NT2/D1 (cell line): ENCODE results near the gene CPT2.

Source experiments
- DNase-seq: peaks from one replicate; pipeline ENCODE4 v3.0.0-alpha.2; 2011; ENCODE audit warnings: low read depth, low spot score
- H3K27me3 ChIP-seq: 2 replicates; pipeline ENCODE4 v1.6.0; 2011; ENCODE audit warnings: mild to moderate bottlenecking; ENCODE audit not compliant: insufficient read length, insufficient read depth
- H3K36me3 ChIP-seq: 2 replicates; pipeline ENCODE4 v1.6.1; 2011; ENCODE audit warnings: mild to moderate bottlenecking, low read length, mixed read lengths; ENCODE audit not compliant: insufficient read depth, insufficient read length
- H3K4me1 ChIP-seq: 2 replicates; pipeline ENCODE4 v1.5.1; 2011; ENCODE audit not compliant: insufficient read depth, insufficient read length
- H3K4me3 ChIP-seq: 2 replicates; pipeline ENCODE4 v1.5.1; 2011; ENCODE audit warnings: low read depth; ENCODE audit not compliant: insufficient read length
- H3K9ac ChIP-seq: 2 replicates; pipeline ENCODE4 v1.6.0; 2011; ENCODE audit warnings: low read depth; ENCODE audit not compliant: insufficient read length
- H3K9me3 ChIP-seq: 2 replicates; pipeline ENCODE4 v1.5.1; 2011; ENCODE audit warnings: mild to moderate bottlenecking, low read length; ENCODE audit not compliant: insufficient read depth
- SUZ12 ChIP-seq: IDR thresholded peaks from 2 replicates; pipeline ENCODE4 v1.6.1; 2011; ENCODE audit not compliant: insufficient read length, insufficient read depth; ENCODE audit errors: extremely low read depth
- YY1 ChIP-seq: IDR thresholded peaks from 2 replicates; pipeline ENCODE4 v1.6.1; 2011; ENCODE audit not compliant: insufficient read length, insufficient read depth
- ZNF274 ChIP-seq: IDR thresholded peaks from 2 replicates; pipeline ENCODE4 v1.6.1; 2011; ENCODE audit warnings: mild to moderate bottlenecking, low read depth, low read length

CPT2 gene

DNA sequence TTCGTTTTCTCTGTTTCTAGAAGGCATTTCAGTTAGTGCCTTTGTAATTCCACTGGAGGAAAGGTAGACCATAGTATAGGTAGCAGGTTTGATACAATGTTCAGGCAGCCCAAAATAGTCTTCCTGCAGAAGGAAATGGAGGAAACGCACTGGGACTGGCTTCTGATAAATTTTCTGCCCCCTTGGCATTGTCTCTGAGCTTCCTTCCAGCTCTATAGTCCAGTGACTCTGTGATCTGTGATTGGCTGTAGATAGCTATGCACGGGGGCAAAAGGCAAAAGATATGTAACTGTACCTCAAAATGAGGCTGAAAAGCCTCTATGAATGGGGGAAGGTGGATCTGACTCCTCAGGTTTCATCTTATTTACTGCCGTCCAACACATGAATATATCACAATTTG is 47.5 kb downstream of the CPT2 start:
- no peaks in the 10 kb centered on the region for H3K9me3 ChIP-seq
- no peak overlapping the region for H3K9ac ChIP-seq
- H3K4me1 ChIP-seq = no peaks in the 10 kb centered on the region
- DNase-seq = no peak
- no peak for TF ChIP-seq ZNF274
- TF ChIP-seq SUZ12 = no peak
- no peak for TF ChIP-seq YY1
- peaks cover 3% of the 10 kb centered on the region for H3K27me3 ChIP-seq
- peaks cover 52% of the 10 kb centered on the region for H3K36me3 ChIP-seq
- no peak overlapping the region for H3K4me3 ChIP-seq

DNA sequence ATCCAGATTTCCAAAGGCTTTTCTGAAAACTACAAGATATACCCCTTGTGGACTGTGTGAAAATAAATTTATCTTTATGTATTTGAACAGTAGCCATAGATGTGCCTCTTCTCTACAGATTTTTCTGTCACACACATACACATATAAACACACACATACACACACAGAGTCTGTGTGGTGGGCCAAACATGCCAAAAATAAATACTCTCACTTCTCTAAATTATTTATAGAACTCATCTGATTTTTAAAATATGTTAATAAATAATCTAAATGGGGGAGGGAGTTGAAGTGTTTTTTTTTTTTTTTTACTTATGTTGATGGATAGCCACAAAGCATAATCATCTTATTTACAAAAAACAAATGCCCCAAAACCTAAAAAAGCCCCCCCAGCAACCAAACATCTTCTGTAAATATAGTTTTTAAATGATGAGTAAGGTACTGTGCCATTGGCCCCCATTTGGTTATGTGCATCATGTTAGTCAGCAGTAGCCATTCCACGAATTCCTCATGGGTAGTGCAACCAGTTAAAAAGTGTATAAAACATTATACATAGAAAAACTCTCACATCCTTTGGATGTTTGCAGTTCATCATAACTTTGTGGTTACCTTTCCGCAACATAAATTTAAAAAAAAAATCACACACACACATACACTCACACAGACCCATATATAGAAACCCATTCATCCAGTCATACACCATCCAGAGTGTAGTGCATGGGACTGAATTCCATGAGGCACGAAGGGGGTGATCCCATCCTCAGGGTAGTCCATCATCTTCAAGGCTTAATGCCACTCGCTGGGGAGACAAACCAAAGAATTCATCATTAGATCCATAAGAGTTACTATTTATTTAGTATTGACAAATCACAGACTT is 49.9 kb downstream of the CPT2 start:
- TF ChIP-seq ZNF274 = no peak
- no peak for TF ChIP-seq SUZ12
- TF ChIP-seq YY1 = no peak

DNA sequence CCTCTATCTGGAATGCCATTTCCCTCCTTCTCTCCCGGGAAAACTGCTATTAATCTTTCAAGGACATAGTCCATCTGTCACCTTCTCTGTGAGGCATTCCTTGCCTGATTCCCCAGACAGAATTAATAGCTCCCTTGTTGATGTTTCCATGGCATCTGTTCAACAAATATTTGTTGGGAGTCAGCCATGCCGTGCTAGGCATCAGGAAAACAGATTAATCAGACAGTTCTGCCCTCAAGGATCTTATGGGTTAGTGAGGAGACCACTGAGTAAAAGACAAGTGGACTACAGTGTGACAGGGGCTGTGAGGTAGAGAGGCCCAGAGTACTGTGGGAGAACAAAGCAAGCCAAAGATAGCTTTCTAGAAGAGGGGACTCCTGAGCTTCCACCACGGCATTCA is 53.1 kb downstream of the CPT2 start:
- TF ChIP-seq YY1 (no peak), SUZ12 (no peak), ZNF274 (no peak)
- DNase-seq = no peak
- peaks cover 98% of the 10 kb centered on the region for H3K36me3 ChIP-seq

More for the DNA sequence above, 49.9 kb downstream of the CPT2 start:
- Histone ChIP-seq H3K4me1 (no peaks in the 10 kb centered on the region), H3K27me3 (no peaks in the 10 kb centered on the region), H3K36me3 (peaks cover 75% of the 10 kb centered on the region), H3K4me3 (no peak overlapping the region), H3K9ac (no peak overlapping the region), H3K9me3 (no peaks in the 10 kb centered on the region)
- DNase-seq = no peak

DNA sequence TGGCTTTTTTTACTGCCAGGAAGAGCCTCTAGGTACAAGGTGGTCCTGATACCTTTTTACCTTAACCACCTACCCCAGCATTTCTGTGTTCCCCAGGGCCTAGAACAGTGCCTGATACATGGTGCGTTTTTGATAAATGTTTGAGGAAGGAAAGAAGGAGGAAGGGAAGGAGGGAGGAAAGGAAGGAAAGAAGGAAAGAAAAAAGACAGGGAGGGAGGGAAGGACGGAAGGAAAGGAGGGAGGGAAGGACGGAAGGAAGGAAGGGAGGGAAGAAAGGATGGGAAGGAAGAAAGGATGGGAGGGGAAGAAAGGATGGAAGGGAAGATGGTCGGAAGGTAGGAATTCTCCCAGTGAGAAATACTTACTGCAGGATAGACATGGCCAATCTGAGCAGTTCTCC is 53.7 kb downstream of the CPT2 start:
- no peak for DNase-seq
- Histone ChIP-seq H3K27me3 (no peaks in the 10 kb centered on the region), H3K36me3 (peaks cover 98% of the 10 kb centered on the region), H3K4me3 (no peak overlapping the region), H3K9me3 (no peaks in the 10 kb centered on the region), H3K4me1 (no peaks in the 10 kb centered on the region), H3K9ac (no peak overlapping the region)
- TF ChIP-seq SUZ12 = no peak
- TF ChIP-seq ZNF274 = no peak
- no peak for TF ChIP-seq YY1

More for the DNA sequence above, 53.1 kb downstream of the CPT2 start:
- Histone ChIP-seq H3K4me3 (no peak overlapping the region), H3K9me3 (no peaks in the 10 kb centered on the region), H3K9ac (no peak overlapping the region), H3K4me1 (no peaks in the 10 kb centered on the region), H3K27me3 (no peaks in the 10 kb centered on the region)

DNA sequence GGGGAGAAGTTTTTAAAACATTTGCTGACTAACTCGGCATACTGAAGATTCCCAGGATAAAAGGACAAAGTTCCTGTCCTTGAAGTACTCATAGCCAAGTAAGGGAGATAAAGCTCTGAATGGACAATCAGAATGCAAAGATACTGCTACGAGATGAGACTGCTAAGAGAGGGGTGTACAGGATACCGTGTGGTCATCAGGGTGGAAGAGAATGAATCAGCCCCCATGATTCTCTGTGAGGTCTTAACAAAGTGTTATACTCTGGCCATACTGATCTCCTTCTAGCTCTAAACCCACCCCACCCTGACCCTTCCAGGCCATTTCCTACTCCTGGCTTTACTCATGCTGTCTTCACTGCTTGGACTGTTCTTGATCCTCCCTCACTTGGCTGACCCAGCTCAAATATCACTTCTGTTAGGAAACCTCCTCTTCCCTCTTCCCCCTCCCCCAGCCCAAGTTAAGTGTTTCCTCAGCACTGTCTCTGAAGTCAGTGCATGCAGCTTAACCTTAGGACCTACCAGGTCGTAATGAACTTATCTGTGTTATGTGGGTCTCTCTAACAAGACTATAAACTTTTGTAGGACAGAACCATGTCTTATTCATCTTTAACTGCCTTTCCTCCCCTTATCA is 57.5 kb downstream of the CPT2 start:
- TF ChIP-seq SUZ12 (no peak), YY1 (no peak), ZNF274 (no peak)
- peaks cover 97% of the 10 kb centered on the region for H3K36me3 ChIP-seq
- H3K4me3 ChIP-seq = no peak overlapping the region
- no peaks in the 10 kb centered on the region for H3K9me3 ChIP-seq
- H3K27me3 ChIP-seq = no peaks in the 10 kb centered on the region
- no peak for DNase-seq
- H3K4me1 ChIP-seq = no peaks in the 10 kb centered on the region
- H3K9ac ChIP-seq = no peak overlapping the region

DNA sequence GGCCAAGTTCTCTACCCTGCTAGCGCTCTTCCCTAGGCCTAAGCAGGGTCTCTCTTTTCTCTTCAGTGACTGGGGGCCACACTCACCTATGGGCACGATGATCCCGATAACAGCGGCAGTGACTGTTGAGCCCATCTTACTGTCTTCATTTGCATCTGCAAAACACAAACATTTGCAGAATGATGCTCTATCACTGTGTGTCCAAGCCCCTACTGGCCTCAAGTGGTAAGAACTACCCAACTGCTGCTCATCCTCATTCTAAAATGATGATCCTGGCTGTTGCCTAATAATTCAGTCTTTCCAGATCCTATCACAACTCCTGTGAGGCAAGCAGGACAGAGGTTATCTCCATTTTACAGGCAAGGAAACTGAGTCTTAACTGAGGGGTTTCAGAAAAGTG is 58.4 kb downstream of the CPT2 start:
- Histone ChIP-seq H3K9ac (no peak overlapping the region), H3K27me3 (no peaks in the 10 kb centered on the region), H3K36me3 (peaks cover 97% of the 10 kb centered on the region), H3K4me3 (no peak overlapping the region), H3K9me3 (no peaks in the 10 kb centered on the region), H3K4me1 (no peaks in the 10 kb centered on the region)
- TF ChIP-seq SUZ12 (no peak), ZNF274 (no peak), YY1 (no peak)
- DNase-seq = no peak

DNA sequence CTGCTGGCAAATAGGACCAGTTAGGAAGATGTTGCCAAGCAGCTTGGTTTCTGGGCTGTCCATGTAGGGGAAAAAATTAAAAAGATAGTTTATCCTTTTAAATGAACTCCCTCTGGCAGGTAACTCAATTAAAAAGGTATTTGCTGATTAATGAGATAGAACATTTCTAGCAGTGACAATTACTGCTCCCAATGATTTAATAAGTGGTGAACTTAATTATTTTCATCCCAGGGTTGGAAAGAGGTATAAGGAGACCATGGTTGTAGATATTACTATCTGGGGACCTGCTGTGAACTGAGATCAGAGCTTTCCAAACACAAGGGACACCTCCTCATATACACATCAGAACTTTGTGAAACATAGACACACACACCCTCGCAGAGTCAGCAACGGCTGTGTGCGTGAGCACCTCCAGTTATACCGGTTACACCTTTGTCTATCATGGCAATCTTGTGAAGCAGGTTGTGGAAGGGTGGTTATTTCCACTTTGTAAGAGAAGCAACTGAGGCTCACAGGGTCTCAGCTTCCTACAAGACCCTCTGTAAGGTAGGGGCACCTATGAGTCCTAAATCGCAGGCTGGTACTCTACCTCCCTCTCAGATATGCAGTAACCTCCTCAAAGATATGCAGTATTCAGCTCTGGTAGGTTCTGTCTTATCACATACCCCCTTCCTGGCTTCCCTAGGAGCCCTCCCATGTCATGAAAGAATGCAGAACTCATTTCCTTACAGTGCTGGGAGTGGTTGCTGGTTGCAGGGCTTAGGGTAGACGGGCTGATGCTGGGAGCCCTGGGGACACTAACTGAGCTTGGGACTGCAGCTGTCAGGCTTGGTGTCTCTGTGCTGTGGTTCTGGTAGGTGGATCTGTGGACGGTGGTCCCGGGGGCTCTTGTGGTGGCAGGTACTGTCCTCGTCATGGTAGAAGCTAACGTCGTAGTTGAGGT is 60.2 kb downstream of the CPT2 start:
- H3K9ac ChIP-seq = no peak overlapping the region
- H3K9me3 ChIP-seq = no peaks in the 10 kb centered on the region
- H3K36me3 ChIP-seq = peaks cover 98% of the 10 kb centered on the region

More for the DNA sequence above, 60.2 kb downstream of the CPT2 start:
- no peak for TF ChIP-seq ZNF274
- TF ChIP-seq YY1 = no peak
- TF ChIP-seq SUZ12 = no peak
- Histone ChIP-seq H3K4me1 (no peaks in the 10 kb centered on the region), H3K27me3 (no peaks in the 10 kb centered on the region), H3K4me3 (no peak overlapping the region)
- no peak for DNase-seq
